ENCODE measurements around the gene WDR7.

- TF ChIP-seq POLR2A (IDR thresholded peaks at IDR 0.05) (no peak), CTCF (IDR thresholded peaks at IDR 0.05) (no peak)
Measured at GRCh38 chr18:56903686-56904085, 252.5 kb downstream of the WDR7 start.
